OCI-LY7 (cell line): ENCODE data around the gene TPX2. TPM values are rescaled to one million over a fixed set of nuclear protein-coding genes. Genes with fewer than 3 reads are reported as not detected.
A peak's percentile ranks its signal among the peaks of the same experiment; 100 is the strongest.
"Not testable (repeated sequence)": the region's sequence is repeated elsewhere in the genome, so short reads cannot be mapped to it uniquely, and the experiment has no call there.

Source experiments
- BruUV-seq: library from RNA; stranded (reverse); fragments of 400-500 nt; replicated peaks from 2 replicates; lab custom pipeline; 2021; lab: Mats Ljungman, UMichigan
- CTCF ChIA-PET: fragments of 300-600 bp; sonication (Branson Sonifier 250); formaldehyde crosslinking; loops from one replicate; lab custom pipeline; 2022; ENCODE audit warnings: antibody characterized with exemption; ENCODE audit not compliant: unreplicated experiment; lab: Charles Lee
- POLR2A ChIA-PET: fragments of 300-600 bp; sonication (Branson Sonifier 250); formaldehyde crosslinking; loops from one replicate; lab custom pipeline; 2022; ENCODE audit warnings: antibody characterized with exemption; lab: Charles Lee
- DNase-seq: peaks from one replicate; pipeline ENCODE4 v3.0.0-alpha.2; 2015; ENCODE audit warnings: low spot score
- H2AFZ ChIP-seq: fragments of 200-600 bp; sonication (generic), shearing (Covaris generic); 2 replicates; pipeline ENCODE4 v1.6.1; 2014; ENCODE audit warnings: mild to moderate bottlenecking, antibody characterized with exemption, low read length, moderate library complexity
- H3K27ac ChIP-seq: fragments of 200-600 bp; sonication (generic); 2 replicates; pipeline ENCODE4 v1.5.1; 2014; ENCODE audit warnings: mixed run types, low read depth, mild to moderate bottlenecking, moderate library complexity, low read length, inconsistent platforms; ENCODE audit not compliant: poor library complexity, severe bottlenecking
- H3K36me3 ChIP-seq: fragments of 200-600 bp; sonication (generic); 2 replicates; pipeline ENCODE4 v1.6.1; 2014; ENCODE audit warnings: mild to moderate bottlenecking, antibody characterized with exemption, low read length, moderate library complexity, mixed read lengths; ENCODE audit not compliant: insufficient read depth
- H3K4me1 ChIP-seq: fragments of 200-600 bp; sonication (generic); 2 replicates; pipeline ENCODE4 v1.5.1; 2014; ENCODE audit warnings: mild to moderate bottlenecking, low read length; ENCODE audit not compliant: insufficient read depth, poor library complexity, severe bottlenecking
- H3K4me2 ChIP-seq: fragments of 200-600 bp; sonication (generic); 2 replicates; pipeline ENCODE4 v1.6.1; 2014; ENCODE audit warnings: mild to moderate bottlenecking, low read length
- H3K4me3 ChIP-seq: fragments of 200-600 bp; sonication (generic); 2 replicates; pipeline ENCODE4 v1.5.1; 2014; ENCODE audit warnings: mild to moderate bottlenecking, low read depth, low read length; ENCODE audit not compliant: poor library complexity, severe bottlenecking
- H3K79me2 ChIP-seq: fragments of 200-600 bp; sonication (generic); 2 replicates; pipeline ENCODE4 v1.6.1; 2016; ENCODE audit warnings: low read depth, mild to moderate bottlenecking, low read length, moderate library complexity, mixed read lengths; ENCODE audit not compliant: insufficient read depth
- H3K9me2 ChIP-seq: fragments of 200-600 bp; sonication (generic); 2 replicates; pipeline ENCODE4 v1.6.1; 2016; ENCODE audit warnings: mild to moderate bottlenecking, low read length, mixed read lengths; ENCODE audit not compliant: insufficient read depth
- H3K9me3 ChIP-seq: fragments of 200-600 bp; sonication (generic); 2 replicates; pipeline ENCODE4 v1.6.1; 2014; ENCODE audit warnings: mild to moderate bottlenecking, mixed run types, low read length, mixed read lengths
- H4K20me1 ChIP-seq: fragments of 200-600 bp; sonication (generic); 2 replicates; pipeline ENCODE4 v1.6.1; 2014; ENCODE audit warnings: mild to moderate bottlenecking, antibody characterized with exemption, low read length, moderate library complexity, mixed read lengths; ENCODE audit not compliant: insufficient read depth
- EZH2phosphoT487 ChIP-seq: fragments of 200-600 bp; sonication (generic); IDR thresholded peaks from 2 replicates; pipeline ENCODE4 v1.6.1; 2018; ENCODE audit warnings: low read depth, borderline replicate concordance, mild to moderate bottlenecking, mixed run types, antibody characterized with exemption, low read length, moderate library complexity, mixed read lengths
- intact Hi-C: fragments of 100-400 bp; cut with micrococcal nuclease; formaldehyde crosslinking; loops from one replicate; pipeline ENCODE4 v1.10.0; 2022; ENCODE audit not compliant: unreplicated experiment
- total RNA-seq, 2 experiments: library from RNA; depleted of rRNA in 1 of 2; stranded (reverse); fragments of >200 nt in 1 of 2; shearing (Covaris generic) in 1 of 2; gene quantifications; 2 replicates each; pipeline ENCODE4 v1.2.3, GENCODE V29; 2014 to 2022
- TF ChIP-seq, protein P1 (sequence below): fragments of 200-600 bp; sonication (generic); conservative IDR thresholded peaks from 2 replicates; pipeline ENCODE4 v1.5.1; 2014; ENCODE audit warnings: mild to moderate bottlenecking, antibody characterized with exemption, low read length, moderate library complexity, mixed read lengths

Gene TPX2
- total RNA-seq, 2 experiments from 2014 or later, result 121 to 173 TPM

DNA sequence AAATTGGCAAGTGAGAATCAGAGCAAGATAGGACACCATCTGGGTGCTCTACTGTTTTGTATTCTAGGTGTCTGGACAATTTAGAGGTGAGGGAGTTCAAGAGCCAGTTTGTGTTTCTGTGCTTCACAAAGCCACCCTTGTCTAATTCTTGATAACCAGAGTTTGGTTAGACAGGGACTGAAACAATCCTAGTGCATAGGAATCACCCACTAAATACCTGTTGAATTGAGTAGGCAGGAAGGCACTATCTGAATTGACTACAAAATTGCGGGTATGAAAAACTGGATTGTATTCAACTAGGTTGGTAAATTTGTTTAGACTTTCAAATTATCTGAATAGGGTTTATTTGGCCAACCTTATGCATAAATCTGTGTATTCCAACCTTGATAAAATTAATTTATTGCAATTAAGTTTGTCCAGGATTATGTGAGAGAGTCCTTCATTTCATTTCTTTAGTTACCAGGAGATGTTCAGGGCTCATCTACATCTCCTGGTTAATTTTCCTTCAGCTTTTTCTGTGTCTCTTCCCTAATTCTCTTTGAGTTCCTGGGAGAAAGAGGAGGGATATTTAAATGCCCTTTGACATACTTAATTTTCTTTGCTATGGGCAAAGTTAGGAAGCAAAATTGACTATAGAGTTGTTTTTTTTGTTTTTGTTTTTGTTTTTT lies 1.7 kb downstream of the TPX2 start:
- Histone ChIP-seq H4K20me1 (peaks cover 15% of the 10 kb centered on the region; the same call in 1 of the 2 replicates), H3K36me3 (peaks cover 53% of the 10 kb centered on the region), H3K4me2 (peak overlapping the region; percentile 88), H2AFZ (no peak overlapping the region), H3K27ac (peak overlapping the region; percentile 65), H3K9me3 (no peaks in the 10 kb centered on the region), H3K4me3 (peak overlapping the region; percentile 77), H3K79me2 (peaks cover 64% of the 10 kb centered on the region), H3K4me1 (peaks cover 24% of the 10 kb centered on the region), H3K9me2 (no peaks in the 10 kb centered on the region)
- intact Hi-C loops, result no loop called here
- no TSS peak for BruUV-seq
- ChIA-PET POLR2A (interaction anchor here (0.6 to 0.7 kb wide), 2 partner anchors 13 to 546 kb away, joined by 3 to 4 read pairs; no protein-coding TSS in a partner anchor), CTCF (interaction anchor here (0.5 kb wide), 1 partner anchor 174 kb away, joined by 3 read pairs; no protein-coding TSS in a partner anchor)
- TF ChIP-seq, protein P1, sequence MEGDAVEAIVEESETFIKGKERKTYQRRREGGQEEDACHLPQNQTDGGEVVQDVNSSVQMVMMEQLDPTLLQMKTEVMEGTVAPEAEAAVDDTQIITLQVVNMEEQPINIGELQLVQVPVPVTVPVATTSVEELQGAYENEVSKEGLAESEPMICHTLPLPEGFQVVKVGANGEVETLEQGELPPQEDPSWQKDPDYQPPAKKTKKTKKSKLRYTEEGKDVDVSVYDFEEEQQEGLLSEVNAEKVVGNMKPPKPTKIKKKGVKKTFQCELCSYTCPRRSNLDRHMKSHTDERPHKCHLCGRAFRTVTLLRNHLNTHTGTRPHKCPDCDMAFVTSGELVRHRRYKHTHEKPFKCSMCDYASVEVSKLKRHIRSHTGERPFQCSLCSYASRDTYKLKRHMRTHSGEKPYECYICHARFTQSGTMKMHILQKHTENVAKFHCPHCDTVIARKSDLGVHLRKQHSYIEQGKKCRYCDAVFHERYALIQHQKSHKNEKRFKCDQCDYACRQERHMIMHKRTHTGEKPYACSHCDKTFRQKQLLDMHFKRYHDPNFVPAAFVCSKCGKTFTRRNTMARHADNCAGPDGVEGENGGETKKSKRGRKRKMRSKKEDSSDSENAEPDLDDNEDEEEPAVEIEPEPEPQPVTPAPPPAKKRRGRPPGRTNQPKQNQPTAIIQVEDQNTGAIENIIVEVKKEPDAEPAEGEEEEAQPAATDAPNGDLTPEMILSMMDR, result no peak
- TF ChIP-seq EZH2phosphoT487, result no peak
- no peak for DNase-seq

DNA sequence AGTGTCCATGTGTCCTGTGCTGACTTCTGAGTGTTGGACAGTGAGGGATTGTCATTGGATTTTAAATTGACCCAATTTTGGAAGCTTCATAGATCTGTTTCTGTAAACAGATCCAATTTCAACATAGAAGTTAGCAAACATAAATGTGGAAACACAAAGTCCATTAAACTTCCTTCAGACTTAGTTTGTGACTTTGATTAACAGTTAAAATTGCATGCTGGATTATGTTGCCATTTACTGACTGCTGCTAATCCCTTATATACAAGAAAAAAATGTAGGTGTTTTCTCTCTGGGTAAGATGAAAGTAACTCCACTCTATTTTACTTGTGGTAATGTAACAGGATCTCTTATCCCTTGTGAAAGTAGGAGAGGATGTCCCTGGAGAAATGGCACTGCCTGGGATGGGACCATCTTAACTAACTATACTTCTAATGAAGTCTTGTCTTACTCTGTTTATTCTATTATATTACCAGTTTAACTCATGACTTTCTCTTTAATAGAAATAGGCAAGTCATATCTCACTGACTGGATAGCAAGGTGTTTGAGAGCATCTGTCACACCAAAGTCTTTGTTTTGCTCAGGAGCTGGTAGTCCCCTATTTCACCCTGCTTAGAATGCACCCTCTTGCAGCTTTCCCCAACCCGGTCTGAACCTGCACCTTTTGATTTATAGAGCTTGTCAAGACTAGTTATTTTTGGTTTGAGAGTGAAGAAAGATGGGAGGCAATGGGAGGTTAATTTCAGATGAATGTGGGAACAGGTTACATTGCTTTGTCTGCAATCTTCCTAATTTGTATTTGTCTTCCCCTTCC lies 7.2 kb downstream of the TPX2 start:
- Histone ChIP-seq H3K27ac (no peak overlapping the region), H3K36me3 (peaks cover 89% of the 10 kb centered on the region), H4K20me1 (peaks cover 25% of the 10 kb centered on the region), H3K9me2 (no peaks in the 10 kb centered on the region), H3K4me1 (peaks cover 16% of the 10 kb centered on the region), H3K4me3 (no peak overlapping the region), H3K79me2 (peaks cover 95% of the 10 kb centered on the region), H3K4me2 (no peak overlapping the region), H3K9me3 (no peaks in the 10 kb centered on the region), H2AFZ (no peak overlapping the region)
- TF ChIP-seq, protein P1, result no peak
- TF ChIP-seq EZH2phosphoT487, result no peak
- POLR2A ChIA-PET, result no interaction called here
- intact Hi-C loops, result no loop called here
- CTCF ChIA-PET, result no interaction called here
- BruUV-seq, result no TSS peak
- no peak for DNase-seq

DNA sequence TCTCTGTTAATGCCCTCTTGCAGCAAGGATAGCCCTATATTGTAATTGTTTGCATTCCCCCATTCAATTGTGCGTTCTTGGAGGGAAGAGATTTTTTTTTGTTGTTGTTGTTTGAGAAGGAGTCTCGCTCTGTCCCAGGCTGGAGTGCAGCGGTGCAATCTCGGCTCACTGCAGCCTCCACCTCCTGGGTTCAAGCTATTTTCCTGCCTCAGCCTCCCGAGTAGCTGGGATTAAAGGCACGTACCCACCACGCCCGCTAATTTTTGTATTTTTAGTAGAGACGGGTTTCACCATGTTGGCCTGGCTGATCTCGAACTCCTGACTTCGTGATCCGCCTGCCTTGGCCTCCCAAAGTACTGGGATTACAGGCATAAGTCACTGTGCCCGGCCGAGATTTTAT lies 7.9 kb downstream of the TPX2 start:
- H3K4me3 ChIP-seq, POLR2A ChIA-PET, BruUV-seq, intact Hi-C loops, DNase-seq, H3K27ac ChIP-seq, CTCF ChIA-PET, H3K9me3 ChIP-seq, H3K9me2 ChIP-seq, H2AFZ ChIP-seq, H3K4me2 ChIP-seq: not testable (repeated sequence)
- peaks cover 27% of the 10 kb centered on the region for H4K20me1 ChIP-seq
- peaks cover 95% of the 10 kb centered on the region for H3K79me2 ChIP-seq
- H3K36me3 ChIP-seq, result peaks cover 91% of the 10 kb centered on the region
- H3K4me1 ChIP-seq, result peaks cover 10% of the 10 kb centered on the region
